Smooth muscle cell (in vitro differentiated cells): Measurements from ENCODE around the gene CYP3A7. TPM values are rescaled to one million over a fixed set of nuclear protein-coding genes. Genes with fewer than 3 reads are reported as not detected.
"Not testable (repeated sequence)": the region's sequence is repeated elsewhere in the genome, so short reads cannot be mapped to it uniquely, and the experiment has no call there.

Experiments
- DNase-seq: peaks from one replicate; lab custom pipeline; 2025; ENCODE audit not compliant: unreplicated experiment; lab: John Stamatoyannopoulos, UW
- H2AFZ ChIP-seq: fragments of 200-600 bp; sonication (generic); 2 replicates; pipeline ENCODE4 v1.6.0; 2016; ENCODE audit warnings: antibody characterized with exemption, low read depth, mild to moderate bottlenecking
- H3F3A ChIP-seq: fragments of 200-600 bp; sonication (generic); 2 replicates; pipeline ENCODE4 v1.6.0; 2017; ENCODE audit warnings: antibody characterized with exemption, low read depth
- H3K27ac ChIP-seq: fragments of 200-600 bp; sonication (generic); 2 replicates; pipeline ENCODE4 v1.5.1; 2016; ENCODE audit warnings: low read depth, mild to moderate bottlenecking
- H3K27me3 ChIP-seq: fragments of 200-600 bp; sonication (generic); 2 replicates; pipeline ENCODE4 v1.6.1; 2016; ENCODE audit warnings: low read depth, mild to moderate bottlenecking
- H3K36me3 ChIP-seq: fragments of 200-600 bp; sonication (generic); 2 replicates; pipeline ENCODE4 v1.5.1; 2016; ENCODE audit warnings: low read depth
- H3K4me1 ChIP-seq: fragments of 200-600 bp; sonication (generic); 2 replicates; pipeline ENCODE4 v1.5.1; 2016; ENCODE audit warnings: low read depth
- H3K4me2 ChIP-seq: fragments of 200-600 bp; sonication (generic); 2 replicates; pipeline ENCODE4 v1.6.0; 2016; ENCODE audit warnings: mild to moderate bottlenecking
- H3K4me3 ChIP-seq: fragments of 200-600 bp; sonication (generic); 2 replicates; pipeline ENCODE4 v1.5.1; 2016; ENCODE audit warnings: mild to moderate bottlenecking
- H3K79me2 ChIP-seq: fragments of 200-600 bp; sonication (generic); 2 replicates; pipeline ENCODE4 v1.6.0; 2016; ENCODE audit warnings: low read depth, mild to moderate bottlenecking
- H3K9ac ChIP-seq: fragments of 200-600 bp; sonication (generic); 2 replicates; pipeline ENCODE4 v1.6.0; 2016; ENCODE audit warnings: low read depth
- H3K9me3 ChIP-seq: fragments of 200-600 bp; sonication (generic); replicated peaks from 2 replicates; pipeline ENCODE4 v1.5.1; 2016; ENCODE audit warnings: low read depth
- H4K20me1 ChIP-seq: fragments of 200-600 bp; sonication (generic); 2 replicates; pipeline ENCODE4 v1.6.0; 2016; ENCODE audit warnings: low read depth
- CTCF ChIP-seq: fragments of 200-600 bp; sonication (generic); IDR thresholded peaks from 2 replicates; pipeline ENCODE4 v1.5.1; 2017; ENCODE audit warnings: borderline replicate concordance, mild to moderate bottlenecking, antibody characterized with exemption; ENCODE audit not compliant: insufficient read depth, poor library complexity, severe bottlenecking
- WGBS: methylation state at CpG from one replicate; pipeline ENCODE4 v1.1.7; 2016; ENCODE audit warnings: low lambda C conversion rate; 5-methylcytosine and 5-hydroxymethylcytosine counted together
- polyA plus RNA-seq: library from polyadenylated mRNA; unstranded; fragments of >200 nt; fragmentation: Nextera tagmentation; extraction: Ambion mirVana; gene quantifications from 2 replicates; pipeline ENCODE4 v1.2.1, GENCODE V29; 2016
- total RNA-seq: library from RNA; depleted of rRNA; stranded (reverse); fragments of >200 nt; gene quantifications from 2 replicates; pipeline ENCODE4 v1.2.3, GENCODE V29; 2014

CYP3A7 gene
- total and polyA plus RNA-seq, 2 experiments from 2014 or later = 0.18 to 0.99 TPM

- H4K20me1 ChIP-seq, H3K4me3 ChIP-seq, H3K27ac ChIP-seq, H3K9ac ChIP-seq, H3K4me1 ChIP-seq, DNase-seq, H3F3A ChIP-seq, H3K9me3 ChIP-seq, H3K79me2 ChIP-seq, H3K4me2 ChIP-seq, H3K36me3 ChIP-seq, H3K27me3 ChIP-seq, H2AFZ ChIP-seq: not testable (repeated sequence)
- WGBS = 88% methylated on average over 1 of the region's 1 CpG
Measured at GRCh38 chr7:99691658-99692057, 43.3 kb downstream of the CYP3A7 start.

- not testable (repeated sequence) for H4K20me1 ChIP-seq, H3K27ac ChIP-seq
- whole genome bisulfite sequencing = 92% methylated on average over 4 of the region's 4 CpGs
Measured at GRCh38 chr7:99690918-99691317, 44.1 kb downstream of the CYP3A7 start.

GRCh38 chr7:99685871-99686608, 49.0 kb downstream of the CYP3A7 start:
- not testable (repeated sequence) for H3K4me2 ChIP-seq, H3K9ac ChIP-seq, H3K27me3 ChIP-seq, H3K36me3 ChIP-seq, H3K9me3 ChIP-seq, DNase-seq, H3K79me2 ChIP-seq, H3F3A ChIP-seq, H3K4me3 ChIP-seq, H3K27ac ChIP-seq, H3K4me1 ChIP-seq, H4K20me1 ChIP-seq, H2AFZ ChIP-seq
- WGBS = 91% methylated on average over 14 of the region's 14 CpGs

More at GRCh38 chr7:99690918-99691317, 44.1 kb downstream of the CYP3A7 start:
- H3K79me2 ChIP-seq, H2AFZ ChIP-seq, H3K9me3 ChIP-seq, H3K4me2 ChIP-seq, H3K4me1 ChIP-seq, H3K9ac ChIP-seq, H3K4me3 ChIP-seq, H3F3A ChIP-seq, DNase-seq, H3K36me3 ChIP-seq, H3K27me3 ChIP-seq: not testable (repeated sequence)

GRCh38 chr7:99685129-99685758, 49.8 kb downstream of the CYP3A7 start:
- Histone ChIP-seq H3K4me2 (no peak overlapping the region), H3K79me2 (no peaks in the 10 kb centered on the region), H3K36me3 (no peaks in the 10 kb centered on the region), H3K9me3 (no peaks in the 10 kb centered on the region), H3K4me3 (no peak overlapping the region), H4K20me1 (no peaks in the 10 kb centered on the region), H3K9ac (no peak overlapping the region), H3K27ac (no peak overlapping the region), H3F3A (no peaks in the 10 kb centered on the region), H2AFZ (no peak overlapping the region), H3K4me1 (no peaks in the 10 kb centered on the region), H3K27me3 (no peaks in the 10 kb centered on the region)
- DNase-seq = no peak
- TF ChIP-seq CTCF = no peak
- WGBS = 93% methylated on average over 9 of the region's 9 CpGs

- WGBS = 92% methylated on average over 10 of the region's 10 CpGs
- Histone ChIP-seq H2AFZ (no peak within 1 kb of the TSS), H3K9me3 (no peaks in the 10 kb centered on the region), H3K4me3 (peak within 1 kb of the TSS; percentile 43), H3K79me2 (no peaks in the 10 kb centered on the region), H3K27ac (no peak within 1 kb of the TSS), H3K9ac (no peak within 1 kb of the TSS), H3K36me3 (no peaks in the 10 kb centered on the region), H3K4me1 (no peaks in the 10 kb centered on the region), H3K4me2 (no peak within 1 kb of the TSS), H3K27me3 (no peaks in the 10 kb centered on the region), H4K20me1 (no peaks in the 10 kb centered on the region), H3F3A (no peaks in the 10 kb centered on the region)
- DNase-seq = no peak
- no peak for TF ChIP-seq CTCF
Measured at GRCh38 chr7:99679400-99680191, 55.4 kb downstream of the CYP3A7 start, which contains the start of gene CYP3A5. Gene CYP3A5 (minus strand): TSS chr7:99679996. CDS start chr7:99679896, 100 bp downstream.
